Lung microvascular endothelial cell (primary cell): ENCODE data around the gene SUPT6H. TPM values are rescaled to one million over a fixed set of nuclear protein-coding genes. Genes with fewer than 3 reads are reported as not detected.
A peak's percentile ranks its signal among the peaks of the same experiment; 100 is the strongest.
"Not testable (repeated sequence)": the region's sequence is repeated elsewhere in the genome, so short reads cannot be mapped to it uniquely, and the experiment has no call there.

Source experiments
- DNase-seq, 2 donors: peaks; one replicate each; pipeline versions ENCODE4 v3.0.0 to v3.0.0-alpha.2; 2010; ENCODE audit warnings: low read depth in 2 of 2
- total RNA-seq: library from RNA; depleted of rRNA; stranded (reverse); fragments of >200 nt; gene quantifications from 2 replicates; pipeline ENCODE4 v1.2.1, GENCODE V29; 2014

Gene SUPT6H
- total RNA-seq, 1 donor from 2014 or later: 42.3 TPM

GRCh38 chr17:28717578-28718332 is 55.8 kb downstream of the SUPT6H start, which contains the start of gene RAB34:
RAB34 (minus strand) TSS chr17:28717868; CDS start chr17:28717266, 602 bp downstream.
- peak in 1 of 2 donors; percentile 49 for DNase-seq

DNA sequence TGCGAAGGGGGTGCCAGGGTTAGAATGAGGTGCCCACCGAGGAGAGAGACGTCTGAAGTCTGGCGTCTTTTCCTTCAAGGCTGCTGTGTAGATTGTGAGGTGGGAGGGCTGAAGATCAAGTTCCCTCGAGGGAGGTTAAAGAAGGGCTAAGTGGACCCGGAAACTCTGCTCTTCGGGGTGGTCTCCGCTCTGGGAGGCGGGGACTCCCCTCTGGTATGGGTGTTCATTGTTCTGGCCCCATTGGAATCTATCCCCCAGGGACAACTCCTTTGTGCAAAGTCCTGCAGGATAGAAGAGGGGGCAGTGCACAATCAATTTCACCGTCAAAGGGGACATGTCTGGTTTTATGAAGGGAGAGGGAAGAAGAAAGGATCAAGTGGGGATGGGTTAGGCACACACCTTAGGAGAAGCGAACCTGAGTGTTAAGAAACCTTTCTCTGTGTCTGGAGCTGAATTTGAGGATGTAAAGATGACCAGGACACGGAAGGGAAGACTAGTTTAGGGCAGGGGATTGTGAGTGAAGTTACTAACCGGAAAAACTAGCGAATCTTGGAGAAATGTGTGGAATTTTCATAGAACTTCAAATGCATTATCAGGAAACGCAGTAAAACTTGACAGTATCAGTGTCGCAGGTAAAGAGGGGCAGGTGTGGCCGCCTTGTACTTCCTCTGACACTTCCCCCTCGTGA is 56.5 kb downstream of the SUPT6H start:
- DNase-seq: no peak

DNA sequence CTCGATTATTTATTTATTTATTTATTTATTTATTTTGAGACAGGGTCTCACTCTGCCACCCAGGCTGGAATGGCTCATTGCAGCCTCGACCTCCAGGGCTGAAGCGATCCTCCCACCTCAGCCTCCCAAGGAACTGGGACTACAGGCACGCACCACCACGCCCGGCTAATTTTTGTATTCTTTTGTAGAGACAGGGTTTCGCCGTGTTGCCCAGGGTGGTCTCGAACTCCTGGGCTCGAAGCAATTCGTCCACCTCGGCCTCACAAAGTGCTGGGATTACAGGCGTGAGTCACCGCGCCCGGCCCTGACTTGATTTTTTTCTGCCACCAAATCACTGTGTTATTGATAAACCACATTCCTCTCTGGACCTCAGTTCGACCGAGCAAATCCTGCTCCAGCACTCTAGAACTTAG is 57.0 kb downstream of the SUPT6H start:
- DNase-seq: no peak

DNA sequence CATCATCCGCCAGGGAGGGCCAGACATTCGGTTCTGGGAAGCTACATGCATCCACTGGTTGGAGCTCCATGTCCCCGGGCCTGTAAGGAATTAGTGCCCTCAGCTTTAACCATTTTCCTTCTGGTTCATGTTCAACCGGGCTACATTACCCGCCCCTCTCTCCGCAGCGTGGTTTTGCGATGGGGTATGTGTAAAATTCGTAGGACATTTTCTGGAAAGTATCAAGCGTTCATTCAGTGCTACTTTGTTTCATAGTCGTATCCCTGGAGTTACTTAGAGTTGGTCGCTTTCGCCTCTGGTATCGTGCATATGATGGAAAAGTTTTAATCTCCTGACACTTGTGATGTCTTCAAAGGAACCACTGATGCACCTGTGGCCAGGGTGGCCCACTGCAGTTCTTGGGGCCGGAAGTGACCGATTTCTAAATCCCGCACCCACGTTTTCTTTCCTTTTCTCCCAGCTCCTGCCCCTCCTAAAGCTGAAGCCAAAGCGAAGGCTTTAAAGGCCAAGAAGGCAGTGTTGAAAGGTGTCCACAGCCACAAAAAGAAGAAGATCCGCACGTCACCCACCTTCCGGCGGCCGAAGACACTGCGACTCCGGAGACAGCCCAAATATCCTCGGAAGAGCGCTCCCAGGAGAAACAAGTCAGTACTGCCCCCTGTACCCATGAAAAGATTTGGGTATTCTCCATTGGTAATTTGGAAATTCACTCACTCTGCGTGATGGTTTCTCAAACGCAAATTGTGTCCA is 58.4 kb downstream of the SUPT6H start:
- no peak for DNase-seq

DNA sequence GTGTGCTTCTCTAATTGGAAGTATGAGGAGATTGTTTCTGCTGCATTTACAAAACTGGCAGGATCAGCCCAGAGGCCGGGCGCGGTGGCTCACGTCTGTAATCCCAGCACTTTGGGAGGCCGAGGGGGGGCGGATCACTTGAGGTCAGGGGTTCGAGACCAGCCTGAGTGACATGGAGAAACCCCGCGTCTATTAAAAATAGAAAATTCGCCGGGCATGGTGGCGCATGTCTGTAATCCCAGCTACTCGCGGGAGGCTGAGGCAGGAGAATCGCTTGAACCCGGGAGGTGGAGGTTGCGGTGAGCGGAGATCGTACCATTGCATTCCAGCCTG is 59.0 kb downstream of the SUPT6H start:
- DNase-seq: not testable (repeated sequence)

- DNase-seq: no peak
Observed at GRCh38 chr17:28722417-28723158, 60.6 kb downstream of the SUPT6H start.

DNA sequence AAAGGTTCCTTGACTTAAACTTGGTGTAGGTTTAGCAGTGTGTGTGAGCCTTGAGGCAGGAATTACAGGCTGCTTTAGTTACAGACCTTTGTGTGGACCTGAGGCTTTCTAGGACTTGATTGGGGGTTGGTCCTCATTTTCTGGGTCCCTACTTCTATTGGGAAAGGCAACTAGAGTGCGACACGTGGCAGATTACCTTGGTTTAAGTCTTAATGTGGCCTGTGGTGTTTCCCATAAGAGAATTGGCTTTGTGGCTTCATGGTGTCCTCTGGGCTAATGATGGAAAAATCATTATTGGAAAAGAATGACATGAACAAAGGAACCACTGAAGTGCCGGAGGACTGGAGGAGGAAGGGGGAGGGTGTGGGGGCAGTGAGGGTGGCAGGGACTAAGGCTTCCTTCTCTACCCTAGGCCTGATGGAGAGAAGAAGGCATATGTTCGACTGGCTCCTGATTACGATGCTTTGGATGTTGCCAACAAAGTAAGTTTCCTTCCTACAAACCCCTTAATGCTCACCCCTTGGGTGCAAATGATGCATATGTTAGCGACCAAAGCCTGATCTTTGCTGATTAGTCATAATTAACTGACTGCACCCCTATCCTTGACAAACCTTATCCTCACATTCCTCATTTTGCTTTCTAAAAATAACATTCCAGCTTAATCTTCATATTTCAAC is 61.3 kb downstream of the SUPT6H start:
- DNase-seq: no peak

DNA sequence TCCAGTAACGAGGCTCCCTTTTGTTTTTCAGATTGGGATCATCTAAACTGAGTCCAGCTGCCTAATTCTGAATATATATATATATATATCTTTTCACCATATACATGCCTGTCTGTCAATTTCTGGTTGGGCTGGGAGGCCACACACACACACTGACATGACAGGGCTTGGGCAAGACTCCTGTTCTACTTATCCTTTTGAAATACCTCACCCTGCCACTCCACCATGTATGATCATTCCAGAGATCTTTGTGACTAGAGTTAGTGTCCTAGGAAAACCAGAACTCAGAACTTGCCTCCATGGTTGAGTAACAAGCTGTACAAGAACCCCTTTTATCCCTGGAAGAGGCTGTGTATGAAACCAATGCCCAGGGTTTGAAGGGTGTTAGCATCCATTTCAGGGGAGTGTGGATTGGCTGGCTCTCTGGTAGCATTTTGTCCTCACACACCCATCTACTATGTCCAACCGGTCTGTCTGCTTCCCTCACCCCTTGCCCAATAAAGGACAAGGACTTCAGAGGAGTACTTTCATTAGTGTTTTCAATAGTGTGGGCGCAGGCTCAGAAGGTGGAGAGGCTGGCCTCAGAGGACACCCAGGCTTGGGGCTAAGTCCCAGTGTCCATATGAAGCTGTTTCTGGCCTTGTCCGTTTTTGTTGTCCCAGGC is 62.0 kb downstream of the SUPT6H start:
- not testable (repeated sequence) for DNase-seq

DNA sequence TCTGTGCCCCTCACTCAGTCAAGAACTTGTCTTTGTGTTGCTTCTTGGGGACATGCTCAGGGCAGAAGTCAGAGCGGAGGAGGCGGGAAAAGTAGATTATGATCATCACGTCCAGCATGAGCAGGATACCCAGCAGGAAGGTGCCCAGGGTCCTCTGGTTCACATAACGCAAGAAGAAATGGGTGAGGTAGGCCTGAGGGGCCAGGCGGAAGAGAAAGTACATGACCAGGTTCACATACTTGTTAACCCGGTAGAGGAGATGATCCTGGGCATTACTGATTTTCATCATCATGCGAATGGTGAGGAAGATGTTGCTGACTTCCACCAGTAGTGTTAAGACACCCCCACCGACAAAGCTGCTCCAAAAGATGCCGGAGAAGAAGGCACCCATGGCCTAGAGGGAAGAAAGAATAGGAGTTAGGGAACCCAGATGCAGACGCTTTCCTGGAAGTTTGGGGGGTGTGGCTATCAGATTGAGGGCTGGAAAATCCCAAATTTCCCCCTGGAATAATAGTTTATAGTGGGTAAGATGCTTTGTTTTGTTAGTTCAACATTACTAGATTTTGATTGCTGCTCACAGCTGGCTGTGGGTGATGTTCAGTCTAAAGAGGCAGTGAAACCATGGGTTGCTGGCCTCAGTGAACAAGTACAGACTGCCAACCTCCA is 62.6 kb downstream of the SUPT6H start:
- no peak for DNase-seq

GRCh38 chr17:28725166-28725659 is 63.2 kb downstream of the SUPT6H start:
- DNase-seq: no peak

- no peak for DNase-seq
Observed at GRCh38 chr17:28725660-28726225, 63.7 kb downstream of the SUPT6H start.

- peak in 1 of 2 donors; percentile 51 for DNase-seq
Observed at GRCh38 chr17:28726226-28726626, 64.2 kb downstream of the SUPT6H start, which contains the start of gene TLCD1. TLCD1 (minus strand) TSS chr17:28726233; CDS start chr17:28726097, 136 bp downstream.

GRCh38 chr17:28726627-28727491 is 64.9 kb downstream of the SUPT6H start:
- peak; percentile 90 to 91 for DNase-seq

DNA sequence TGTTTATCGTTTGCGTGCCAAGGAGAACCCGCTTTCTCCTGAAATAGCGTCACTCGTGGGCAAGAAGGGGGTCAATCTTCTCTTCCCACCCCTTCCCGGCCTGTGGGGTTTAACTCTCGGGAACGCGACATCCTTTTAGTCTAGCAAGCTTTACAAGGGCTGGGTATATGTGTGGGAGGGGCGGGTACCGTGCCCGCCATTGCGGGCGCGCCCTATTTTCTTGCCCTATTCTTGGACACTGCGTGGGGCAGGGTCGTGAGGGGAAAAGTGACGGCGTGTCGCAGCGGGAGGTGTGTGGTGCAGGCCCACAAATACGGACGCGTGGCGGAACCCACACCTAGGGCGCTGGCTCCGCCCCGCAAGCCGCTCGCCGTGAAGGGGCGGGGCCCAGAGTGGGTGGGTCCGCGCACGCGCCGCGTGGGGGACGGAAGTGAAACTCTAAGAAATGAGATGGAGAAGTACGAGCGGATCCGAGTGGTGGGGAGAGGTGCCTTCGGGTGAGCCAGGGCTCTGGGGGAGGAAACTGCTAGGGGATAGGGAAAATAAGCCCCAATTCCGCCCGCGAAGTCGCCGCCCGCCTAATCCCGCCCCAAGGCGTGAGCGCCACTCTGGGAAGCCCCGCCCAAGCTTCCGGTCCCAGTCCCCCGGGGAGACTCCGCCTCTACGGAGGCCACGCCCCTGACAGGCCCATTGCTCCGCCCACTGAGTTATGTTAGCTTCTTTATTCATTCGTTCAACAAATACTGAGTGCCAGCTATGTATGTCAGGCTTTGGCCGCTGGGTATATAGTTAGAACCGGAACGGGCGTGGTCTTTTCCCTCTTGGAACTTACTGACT is 66.6 kb downstream of the SUPT6H start, which contains the start of gene NEK8:
Gene NEK8, plus strand, starts transcription at position 425 of the 837 bp plus-strand sequence. Its CDS starts 26 bp downstream, at position 451.
- DNase-seq: peak; percentile 92 to 93

DNA sequence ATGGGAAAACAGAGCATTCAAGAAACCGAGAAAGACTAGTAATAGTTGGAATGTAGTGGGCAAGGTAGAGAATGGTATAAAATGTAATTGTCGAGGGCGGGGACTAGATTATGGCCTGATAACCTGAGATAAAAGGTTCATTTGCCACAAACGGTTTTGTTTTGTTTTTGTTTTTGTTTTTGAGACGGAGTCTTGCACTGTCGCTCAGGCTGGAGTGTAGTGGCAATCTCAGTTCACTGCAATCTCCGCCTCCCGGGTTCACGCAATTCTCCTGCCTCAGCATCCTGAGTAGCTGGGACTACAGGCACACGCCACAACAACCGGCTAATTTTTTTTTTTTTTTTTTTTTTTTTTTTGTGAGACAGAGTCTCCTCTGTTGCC is 67.9 kb downstream of the SUPT6H start:
- no peak for DNase-seq

DNA sequence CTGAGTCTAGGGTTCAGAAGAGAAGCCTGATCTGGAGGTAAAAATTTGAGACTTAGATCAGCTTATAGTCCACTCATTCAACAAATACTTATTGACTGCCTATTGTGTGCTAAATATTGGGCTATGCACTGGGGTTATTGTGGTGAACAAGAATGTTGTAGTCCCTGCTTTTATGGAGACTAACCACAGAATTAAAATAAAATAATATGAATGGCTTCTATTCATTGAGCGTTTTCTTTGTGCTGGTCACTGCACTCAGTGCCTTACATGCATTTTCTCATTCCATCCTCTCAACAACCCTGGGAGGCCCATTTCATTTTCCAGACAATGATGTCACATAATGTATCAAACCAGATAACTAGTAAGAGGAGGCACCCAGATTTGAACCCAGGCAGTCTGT is 71.3 kb downstream of the SUPT6H start:
- no peak for DNase-seq

DNA sequence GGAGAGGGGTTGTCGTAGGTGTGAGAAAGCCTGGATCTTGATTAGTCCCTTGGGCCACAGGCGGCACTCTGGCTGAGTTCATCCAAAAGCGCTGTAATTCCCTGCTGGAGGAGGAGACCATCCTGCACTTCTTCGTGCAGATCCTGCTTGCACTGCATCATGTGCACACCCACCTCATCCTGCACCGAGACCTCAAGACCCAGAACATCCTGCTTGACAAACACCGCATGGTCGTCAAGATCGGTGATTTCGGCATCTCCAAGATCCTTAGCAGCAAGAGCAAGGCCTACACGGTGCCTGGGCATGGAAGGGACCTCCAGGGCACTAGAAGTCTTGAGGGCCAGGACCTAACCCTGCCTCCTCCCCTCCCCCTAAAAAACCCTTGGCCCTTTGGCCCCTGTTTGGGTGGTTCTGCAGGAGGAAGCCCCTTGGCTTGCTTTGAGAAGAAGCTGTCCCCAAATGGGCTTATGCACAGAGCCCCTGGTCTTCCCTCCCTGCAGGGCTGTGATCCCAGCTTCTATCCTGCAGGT is 72.8 kb downstream of the SUPT6H start:
- DNase-seq: no peak
